NCI-H1092 treated with DMSO at 0.1 percent for 48 hours (cell line): ENCODE measurements around the gene HAGHL.
A peak's percentile ranks its signal among the peaks of the same experiment; 100 is the strongest.
"Not testable (repeated sequence)": the region's sequence is repeated elsewhere in the genome, so short reads cannot be mapped to it uniquely, and the experiment has no call there.

Source experiments
- DNase-seq: peaks from one replicate; lab custom pipeline; 2025; lab: John Stamatoyannopoulos, UW

The HAGHL gene

DNA sequence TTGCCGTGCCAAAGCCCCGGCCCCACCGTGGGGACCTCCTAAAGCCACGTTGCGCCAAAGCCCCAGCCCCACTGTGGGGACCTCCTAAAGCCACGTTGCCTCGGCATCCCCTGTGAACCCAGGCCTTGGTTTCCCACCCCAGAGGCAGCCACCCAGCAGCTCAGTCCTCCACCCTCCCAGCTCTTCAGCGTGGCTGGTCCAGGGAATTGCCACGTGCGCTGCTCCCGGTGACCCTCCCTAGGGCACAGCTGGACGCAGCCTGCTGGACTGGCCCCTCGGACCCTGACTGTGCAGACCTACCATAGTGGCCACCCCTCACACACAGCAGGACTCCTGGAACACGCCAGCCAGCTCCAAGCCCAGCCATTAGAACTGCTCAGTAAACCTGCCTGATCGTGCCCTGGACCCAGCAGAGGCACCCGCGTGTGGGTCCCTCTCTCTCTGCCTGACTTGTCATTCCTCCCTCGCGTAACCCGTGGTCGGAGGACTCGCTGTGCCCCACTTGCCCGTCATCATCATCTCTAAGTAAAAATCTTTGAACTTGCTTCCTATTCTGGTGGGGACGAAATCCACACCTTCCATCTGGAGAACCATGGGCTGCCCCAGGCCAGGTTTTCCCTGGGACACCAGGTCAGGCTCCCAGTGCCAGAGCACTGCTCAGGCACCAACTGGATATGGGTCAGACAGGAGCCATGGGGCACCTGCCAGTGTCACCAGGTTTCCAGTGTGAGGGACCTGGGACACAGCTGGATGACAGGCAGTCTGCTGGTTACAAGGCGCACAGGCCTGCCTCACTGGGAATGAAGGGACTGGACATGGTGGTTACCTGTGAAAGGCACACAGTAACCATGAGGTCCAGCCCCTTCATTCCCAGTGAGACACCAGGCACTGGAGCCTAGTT lies 8.3 kb downstream of the HAGHL start:
- no peak for DNase-seq

DNA sequence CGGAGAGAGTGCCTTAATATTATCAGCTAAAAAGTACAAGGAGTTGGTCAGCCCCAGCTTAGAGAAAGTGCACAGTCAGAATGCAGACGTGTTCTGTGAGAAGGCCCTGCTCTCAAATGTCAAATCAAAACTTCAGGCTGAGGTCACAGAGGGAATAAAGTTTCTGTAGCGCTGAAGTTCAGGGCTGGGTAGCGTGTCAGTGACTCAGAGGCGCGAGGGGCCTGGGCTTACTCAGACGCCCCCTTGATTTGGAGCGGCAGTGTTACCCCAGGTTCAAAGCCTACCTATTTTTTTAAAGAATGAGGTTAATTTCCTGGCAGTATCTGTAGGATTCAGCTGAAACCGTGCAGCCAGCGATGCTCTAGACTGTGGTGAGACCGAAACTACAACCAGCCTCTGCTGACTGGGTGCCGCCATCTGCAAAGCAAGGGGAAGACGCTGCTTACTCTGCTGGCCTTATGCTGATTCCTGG lies 9.1 kb downstream of the HAGHL start:
- DNase-seq = no peak

DNA sequence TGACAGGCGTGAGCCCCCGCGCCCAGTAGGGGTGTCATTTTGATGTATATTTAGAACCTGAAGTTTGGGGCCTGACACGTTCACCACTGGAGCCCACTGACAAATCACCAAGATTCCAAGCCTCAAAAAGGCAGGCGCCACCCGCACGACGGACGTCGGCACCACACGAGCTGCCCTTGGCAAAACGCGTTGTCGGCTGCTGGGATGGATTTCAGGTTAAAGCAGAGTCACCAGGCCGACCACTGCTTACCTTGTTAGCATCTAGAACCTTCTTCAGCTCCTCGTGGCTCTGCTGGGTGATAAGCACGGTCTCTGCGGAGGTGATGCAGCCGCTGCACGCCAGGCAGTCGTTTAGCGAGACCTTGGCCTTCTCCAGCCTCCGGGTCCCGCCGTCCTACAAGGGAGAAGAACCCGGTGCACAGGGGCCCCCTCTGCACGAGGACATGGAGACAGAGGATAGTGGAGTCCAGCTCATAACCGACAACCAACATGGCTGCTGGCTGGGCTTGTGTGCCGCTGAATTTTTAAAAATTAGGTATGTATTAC lies 10.1 kb downstream of the HAGHL start:
- DNase-seq = no peak

- DNase-seq = no peak
These were observed 12.9 kb downstream of the HAGHL start for GRCh38 chr16:739560-740458.

DNA sequence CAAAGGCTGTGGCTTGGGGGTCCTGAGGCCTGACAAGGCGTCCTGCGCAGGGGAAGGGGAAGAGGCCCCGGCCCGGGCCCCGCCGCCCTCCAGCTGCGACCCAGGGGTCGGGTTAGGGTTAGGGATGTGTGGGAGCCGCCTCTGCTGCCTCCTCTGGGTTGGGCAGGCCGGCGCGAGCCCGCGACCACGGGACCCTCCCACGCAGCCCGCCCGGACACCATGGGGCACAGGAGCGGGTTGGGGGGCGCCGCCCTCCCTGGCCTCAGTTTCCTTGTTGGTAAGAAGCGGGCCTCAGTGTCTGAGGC lies 13.5 kb downstream of the HAGHL start:
- no peak for DNase-seq

- peak; percentile 80 for DNase-seq
These were observed 14.0 kb downstream of the HAGHL start, which contains the start of gene CIAO3 for GRCh38 chr16:740764-741505. TSS of gene CIAO3 (minus strand) at chr16:740997. CDS start at chr16:740985, 12 bp downstream.

- no peak for DNase-seq
These were observed 15.2 kb downstream of the HAGHL start for GRCh38 chr16:741986-742629.

GRCh38 chr16:742894-743293 lies 16.0 kb downstream of the HAGHL start:
- DNase-seq = not testable (repeated sequence)

DNA sequence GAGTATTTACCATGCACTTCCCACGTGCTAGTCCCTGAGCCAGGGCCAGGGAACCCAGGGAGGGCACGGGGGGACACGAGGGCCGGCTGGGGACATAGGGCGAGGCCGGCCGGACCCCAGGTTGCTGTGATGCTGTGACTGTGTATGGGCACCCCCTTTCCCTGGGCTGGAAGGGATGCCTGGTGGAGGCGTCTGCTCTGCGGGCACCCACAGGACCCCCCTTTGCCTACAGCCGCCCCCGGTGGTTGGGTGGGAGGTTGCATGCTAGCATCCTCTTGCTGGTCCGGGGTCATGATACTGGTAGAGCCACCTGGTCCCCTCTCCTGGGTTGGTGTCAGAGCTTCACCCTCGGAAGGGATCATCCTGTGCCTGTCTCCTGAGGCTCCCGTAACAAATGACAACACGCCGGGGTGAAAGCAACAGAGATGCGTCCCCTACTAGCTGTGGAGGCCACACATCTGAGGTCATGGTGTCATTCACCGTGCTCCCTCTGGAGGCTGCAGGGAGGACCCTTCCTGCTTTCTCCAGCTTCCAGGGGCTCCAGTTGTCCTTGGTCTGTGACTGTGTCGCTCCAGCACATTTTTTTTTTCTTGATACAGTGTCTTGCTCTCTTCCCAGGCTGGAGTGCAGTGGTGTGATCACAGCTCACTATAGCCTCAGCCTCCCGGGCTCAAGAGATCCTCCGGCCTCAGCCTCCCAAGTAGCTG lies 17.0 kb downstream of the HAGHL start:
- DNase-seq = no peak

GRCh38 chr16:745739-746138 lies 18.8 kb downstream of the HAGHL start:
- no peak for DNase-seq

DNA sequence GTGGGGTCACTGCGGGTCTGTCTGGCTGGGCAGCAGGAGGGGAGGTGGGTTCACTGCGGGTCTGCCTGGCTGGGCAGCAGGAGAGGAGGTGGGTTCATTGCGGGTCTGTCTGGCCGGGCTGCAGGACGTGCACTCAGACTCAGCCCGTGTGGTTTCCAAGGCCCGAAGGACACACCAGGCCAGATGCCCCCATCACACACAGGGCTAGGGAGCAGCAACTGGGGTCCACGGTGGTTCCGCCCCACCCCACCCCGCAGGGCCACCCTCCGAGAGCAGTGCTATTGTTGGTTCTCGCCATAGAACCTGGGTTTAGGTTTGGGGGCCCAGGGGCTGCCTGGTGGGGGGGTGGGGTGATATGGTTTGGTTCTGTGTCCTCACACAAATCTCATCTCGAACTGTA lies 19.7 kb downstream of the HAGHL start:
- no peak for DNase-seq

- no peak for DNase-seq
These were observed 21.3 kb downstream of the HAGHL start for GRCh38 chr16:747978-748746.

GRCh38 chr16:749010-749409 lies 22.1 kb downstream of the HAGHL start:
- no peak for DNase-seq

DNA sequence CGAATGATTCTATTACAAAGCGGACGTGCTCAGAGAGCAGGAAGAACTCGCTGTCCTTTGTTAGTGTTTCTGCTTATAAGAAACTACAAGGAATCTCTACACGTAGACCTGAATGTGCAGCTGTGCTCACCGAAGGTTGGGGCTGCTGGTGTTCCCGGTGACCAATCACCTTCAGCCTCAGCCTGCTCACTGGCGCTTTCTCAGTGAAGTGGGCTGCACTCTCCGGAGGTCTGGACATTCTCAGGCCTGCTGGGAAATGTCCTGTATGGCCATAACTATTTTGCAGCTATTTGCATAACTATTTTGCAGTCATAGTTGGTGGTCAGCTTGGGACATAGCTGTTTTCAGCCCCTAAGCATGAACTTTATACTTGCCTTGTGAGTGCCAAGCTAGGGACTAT lies 23.6 kb downstream of the HAGHL start:
- no peak for DNase-seq

DNA sequence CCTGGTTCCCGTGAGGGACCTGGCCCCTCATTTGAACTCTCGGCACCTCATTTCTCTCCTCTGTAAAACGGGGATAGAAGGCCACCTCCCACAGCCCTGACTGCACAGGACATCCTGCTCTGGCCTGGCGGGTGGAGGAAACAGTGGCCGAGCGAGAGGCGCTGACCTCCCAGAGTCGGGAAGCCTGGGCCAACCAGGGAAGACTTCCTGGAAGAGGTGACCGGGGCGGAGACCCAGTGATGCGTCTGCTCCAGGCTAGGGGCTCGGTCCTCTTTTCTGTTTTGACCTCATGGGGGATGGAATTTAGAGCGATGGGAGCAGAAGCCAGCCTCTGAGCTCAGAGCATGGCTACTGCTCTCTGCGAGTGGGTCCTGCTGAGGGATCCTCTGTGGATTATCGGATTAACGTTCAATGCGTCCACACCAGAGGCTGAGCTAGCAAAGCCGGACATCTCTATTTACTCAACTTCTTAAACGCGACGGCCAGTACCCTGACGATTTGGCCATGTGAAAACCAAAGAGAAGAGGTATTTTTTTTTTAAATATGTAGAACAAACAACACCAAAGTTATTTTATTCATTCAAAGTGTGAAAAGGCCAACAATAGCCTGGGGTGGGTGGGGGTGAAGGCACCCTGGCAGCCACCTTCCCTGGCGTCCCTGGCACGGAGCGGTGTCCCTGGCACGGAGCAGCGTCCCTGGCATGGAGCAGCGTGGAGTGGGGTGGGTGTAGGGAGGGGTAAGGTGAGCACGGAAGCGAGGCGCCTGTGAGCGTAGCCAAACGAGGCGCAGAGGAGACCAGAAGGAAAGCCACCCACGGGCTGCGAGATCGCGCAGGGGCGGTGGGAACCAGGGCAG lies 24.5 kb downstream of the HAGHL start:
- peak; percentile 45 for DNase-seq

DNA sequence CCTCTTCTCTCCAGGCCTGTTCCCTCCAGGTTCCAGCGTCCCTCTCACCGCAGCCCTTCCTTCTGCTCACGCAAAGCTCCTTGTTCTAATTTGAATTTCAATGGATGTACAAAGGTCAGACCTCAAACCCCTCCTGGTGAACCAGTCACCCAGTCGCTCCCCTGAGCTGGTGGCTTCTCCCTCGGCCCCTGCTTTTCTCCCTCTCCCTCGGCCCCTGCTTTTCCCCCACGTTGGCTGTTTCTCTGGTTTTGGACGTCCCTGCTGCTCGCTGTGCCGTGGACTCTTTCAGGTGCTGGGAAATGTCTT lies 25.1 kb downstream of the HAGHL start:
- DNase-seq = peak; percentile 45

DNA sequence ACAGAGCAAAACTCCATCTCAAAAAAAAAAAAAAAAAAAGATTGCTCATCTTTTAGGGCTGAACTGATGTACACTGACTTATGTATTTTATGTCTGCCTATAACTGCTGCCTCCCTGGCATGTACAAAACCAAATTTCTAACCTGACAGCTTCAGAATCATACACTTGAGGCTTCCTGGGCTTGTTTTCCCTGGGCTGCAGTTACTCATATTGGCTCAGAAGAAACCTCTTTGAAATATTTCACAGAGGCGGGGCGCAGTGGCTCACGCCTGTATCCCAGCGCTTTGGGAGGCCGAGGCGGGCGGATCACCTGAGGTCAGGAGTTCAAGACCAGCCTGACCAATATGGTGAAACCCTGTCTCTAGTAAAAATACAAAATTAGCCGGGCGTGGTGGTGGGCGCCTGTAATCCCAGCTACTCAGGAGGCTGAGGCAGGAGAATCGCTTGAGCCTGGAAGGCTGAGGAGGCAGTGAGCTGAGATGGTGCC lies 27.3 kb downstream of the HAGHL start:
- not testable (repeated sequence) for DNase-seq

- DNase-seq = no peak
These were observed 27.8 kb downstream of the HAGHL start for GRCh38 chr16:754656-755055.

DNA sequence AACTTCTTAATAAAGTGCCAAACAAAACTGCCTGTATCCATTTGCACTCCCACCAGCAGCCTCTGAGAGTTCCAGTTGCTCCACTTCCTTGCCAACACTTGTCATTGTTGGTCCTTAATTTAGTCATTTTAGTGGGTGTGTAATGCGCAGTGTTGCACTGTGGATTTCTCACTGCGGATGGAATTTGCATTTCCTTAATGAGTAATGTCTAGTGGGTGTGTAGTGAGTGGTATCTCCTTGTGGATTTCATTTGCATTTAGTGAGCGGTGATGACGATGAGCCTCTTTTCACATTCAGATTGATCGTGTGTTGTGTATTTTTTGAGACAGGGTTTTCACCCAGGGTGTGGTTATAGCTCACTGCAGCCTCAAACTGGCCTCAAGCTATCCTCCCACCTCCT lies 29.5 kb downstream of the HAGHL start:
- no peak for DNase-seq
